Retina (tissue), 1 donor: Measurements from ENCODE around the gene LRRIQ1.
"Not testable (repeated sequence)": the region's sequence is repeated elsewhere in the genome, so short reads cannot be mapped to it uniquely, and the experiment has no call there.

Experiments
- DNase-seq: peaks from one replicate; pipeline ENCODE4 v3.0.0-alpha.2; 2016

The LRRIQ1 gene, protein sequence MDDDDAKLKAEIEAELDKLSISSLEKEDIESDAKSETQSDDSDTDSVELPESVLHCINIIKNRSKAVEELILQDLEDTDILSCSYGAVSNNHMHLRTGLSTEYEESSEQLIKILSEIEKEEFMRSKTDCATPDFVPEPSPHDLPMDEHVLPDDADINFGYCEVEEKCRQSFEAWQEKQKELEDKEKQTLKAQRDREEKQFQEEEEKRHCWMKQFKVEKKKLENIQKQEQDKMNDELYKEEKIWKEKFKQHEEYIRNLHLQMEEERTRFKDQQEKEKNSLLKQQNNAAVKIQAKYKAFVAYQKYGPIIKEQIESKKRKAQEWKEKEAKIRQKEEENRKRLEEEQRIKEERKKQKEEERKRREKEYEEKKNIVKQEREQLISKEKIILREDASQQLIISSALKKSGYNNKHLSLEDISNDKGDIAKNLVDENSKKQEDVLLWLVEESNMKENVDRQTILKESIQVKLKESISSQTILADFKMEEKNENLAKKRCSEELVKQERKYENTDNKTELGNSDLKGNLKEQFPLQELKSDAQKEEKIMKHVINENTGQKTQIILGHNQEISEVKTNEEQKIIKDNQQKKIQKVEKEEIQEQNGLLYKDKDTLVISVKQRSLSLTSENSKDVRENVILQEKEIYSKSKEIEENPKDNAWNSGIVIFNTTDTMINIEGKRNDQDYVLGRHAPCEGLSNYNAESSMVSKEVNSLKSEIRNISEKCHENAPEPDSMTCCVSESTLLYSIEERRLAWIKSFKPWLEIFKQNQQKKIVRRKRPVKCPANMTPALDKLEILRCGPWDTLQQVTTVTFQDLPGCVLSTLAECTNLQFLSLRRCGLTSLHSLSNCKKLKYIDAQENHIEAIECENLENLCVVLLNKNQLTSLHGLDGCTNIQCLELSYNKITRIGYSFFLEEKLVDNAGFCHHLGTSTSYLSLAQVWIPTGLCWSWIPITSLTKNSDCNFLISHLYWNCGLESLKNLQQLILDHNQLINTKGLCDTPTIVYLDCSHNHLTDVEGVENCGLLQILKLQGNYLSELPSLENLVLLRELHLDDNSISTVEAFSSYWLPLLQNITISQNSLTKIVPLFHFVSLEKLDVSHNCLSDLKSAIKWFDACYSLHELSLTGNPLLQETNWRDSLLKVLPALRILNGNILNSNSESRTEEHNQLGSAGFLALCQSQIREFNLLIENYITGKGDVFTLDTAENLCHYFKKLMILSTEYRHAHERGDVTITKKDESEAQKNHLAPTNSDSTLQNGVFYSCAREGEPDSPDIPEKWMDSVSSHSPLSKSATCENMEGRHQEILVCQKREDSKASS (N-terminal part only)

DNA sequence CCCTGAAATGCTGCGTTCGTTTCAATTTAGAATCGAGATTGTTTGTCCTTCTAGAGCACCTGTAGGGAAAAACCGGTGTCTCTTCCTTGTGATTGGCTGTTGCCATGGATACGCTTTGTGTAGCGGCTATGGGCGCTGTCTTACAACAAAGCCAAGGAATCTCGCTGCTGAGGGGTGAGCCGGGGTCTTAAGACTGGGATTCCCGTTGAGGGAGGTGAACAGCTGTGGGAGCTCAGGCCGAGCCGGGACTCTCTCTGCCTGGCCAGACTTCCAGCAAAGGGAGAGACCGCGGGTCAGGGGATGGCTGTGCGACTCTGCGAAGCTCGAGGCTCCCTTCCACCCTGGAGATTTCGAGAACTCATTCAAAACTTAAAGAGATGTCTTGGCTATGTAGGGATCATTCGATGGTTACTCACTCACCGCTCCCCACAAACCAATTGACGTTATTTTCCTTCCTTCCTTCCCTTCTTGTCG, at the start of gene LRRIQ1, which contains the start of gene TSPAN19:
Gene LRRIQ1, plus strand, starts transcription at position 118 of the 474 bp plus-strand sequence. CDS start 1,826 bp downstream, outside the sequence.
Gene TSPAN19, minus strand, starts transcription at position 44 of the 474 bp plus-strand sequence. CDS start 6,331 bp downstream, outside the sequence.
- DNase-seq = peak; percentile 90

DNA sequence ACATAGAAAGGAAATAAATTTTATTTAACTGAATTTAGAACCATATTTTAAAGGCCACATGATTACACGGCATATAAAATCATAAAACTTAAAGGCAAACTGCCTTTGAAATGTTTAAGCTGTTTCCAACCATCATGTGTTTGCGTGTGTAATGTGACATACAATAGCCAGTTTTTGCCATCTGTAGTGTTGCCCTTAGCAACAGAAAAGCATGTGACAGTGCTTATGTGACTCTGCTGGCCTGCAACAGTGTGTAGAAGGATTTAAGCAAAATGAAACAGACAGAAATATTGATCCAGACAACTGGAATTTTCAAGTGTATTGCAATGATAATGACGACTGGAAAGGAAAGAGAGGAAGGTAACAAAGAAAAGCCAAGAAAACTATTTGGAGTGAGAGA, 49.6 kb upstream of the LRRIQ1 start:
- peak; percentile 50 for DNase-seq

DNA sequence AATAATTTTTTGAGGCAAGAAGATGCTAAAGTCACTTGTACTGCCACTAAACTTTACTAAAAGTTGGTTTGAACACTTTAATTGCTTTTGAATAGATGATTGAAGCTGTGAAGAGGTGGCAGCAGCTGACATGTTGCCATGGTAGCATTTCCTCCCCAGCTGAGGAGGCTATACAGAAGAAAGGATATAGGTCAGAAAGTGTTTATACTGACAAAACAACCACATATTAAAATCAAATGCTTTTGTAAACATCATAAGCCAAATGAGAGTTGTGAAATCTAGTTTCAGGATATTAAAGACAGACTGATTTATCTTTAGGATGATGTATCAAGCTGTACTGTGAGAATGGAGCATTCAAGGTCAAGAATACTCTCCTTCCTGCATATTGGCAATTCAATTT, 41.7 kb upstream of the LRRIQ1 start:
- DNase-seq = no peak

DNA sequence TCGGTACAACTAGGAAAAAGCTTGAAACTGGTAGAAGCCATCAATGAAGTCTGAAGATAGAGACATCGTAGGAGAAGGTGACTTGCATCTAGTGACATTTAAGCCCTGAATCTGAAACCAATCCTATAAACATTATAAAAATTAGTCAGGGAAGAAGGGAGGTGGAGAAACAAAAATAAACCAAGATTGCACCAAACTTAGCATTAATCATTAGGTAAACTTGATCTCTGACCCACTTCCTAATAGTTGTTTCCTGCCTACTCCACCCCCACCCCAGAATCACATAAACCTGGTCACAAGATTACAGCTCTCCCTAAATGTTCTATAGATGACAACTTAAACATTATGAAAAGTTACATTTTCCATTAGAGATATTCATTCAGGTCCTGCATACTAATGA, 40.5 kb upstream of the LRRIQ1 start:
- DNase-seq = no peak

DNA sequence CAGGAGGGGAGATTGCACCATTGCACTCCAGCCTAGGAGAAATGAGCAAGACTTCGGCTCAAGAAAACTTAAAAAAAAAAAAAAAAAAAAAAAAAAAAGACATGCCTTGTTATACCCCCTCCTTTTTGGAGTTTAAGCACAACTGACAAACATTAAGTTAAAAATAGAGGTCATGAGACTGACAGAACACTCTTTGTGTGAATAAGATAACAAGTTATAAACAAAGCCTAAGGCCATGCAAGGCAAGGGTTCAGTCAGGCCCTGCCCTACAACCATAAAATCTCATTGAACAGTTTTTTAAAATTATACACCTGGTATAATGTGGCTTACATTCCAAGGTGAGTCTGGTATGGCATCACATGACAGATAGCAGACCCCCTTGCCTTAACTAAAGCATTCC, 39.4 kb upstream of the LRRIQ1 start:
- no peak for DNase-seq

DNA sequence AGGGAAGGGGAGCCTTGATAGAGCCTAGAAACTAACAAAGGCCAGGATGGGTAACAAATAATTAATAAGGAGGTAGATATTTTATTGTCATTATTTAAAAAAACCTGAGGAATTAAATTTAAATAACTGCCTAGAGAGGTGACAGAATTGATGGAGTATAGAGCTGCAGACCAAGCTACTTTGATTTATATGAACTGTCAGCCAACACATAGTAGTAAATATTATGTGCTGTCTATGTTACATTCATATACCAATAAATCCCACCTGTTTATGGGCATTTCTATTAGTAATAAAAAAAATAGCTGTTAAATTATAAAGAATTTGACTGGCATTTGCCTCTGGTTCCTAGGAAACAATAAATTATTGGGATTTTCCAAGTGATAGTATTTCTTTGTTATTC, 37.8 kb upstream of the LRRIQ1 start:
- DNase-seq = no peak

DNA sequence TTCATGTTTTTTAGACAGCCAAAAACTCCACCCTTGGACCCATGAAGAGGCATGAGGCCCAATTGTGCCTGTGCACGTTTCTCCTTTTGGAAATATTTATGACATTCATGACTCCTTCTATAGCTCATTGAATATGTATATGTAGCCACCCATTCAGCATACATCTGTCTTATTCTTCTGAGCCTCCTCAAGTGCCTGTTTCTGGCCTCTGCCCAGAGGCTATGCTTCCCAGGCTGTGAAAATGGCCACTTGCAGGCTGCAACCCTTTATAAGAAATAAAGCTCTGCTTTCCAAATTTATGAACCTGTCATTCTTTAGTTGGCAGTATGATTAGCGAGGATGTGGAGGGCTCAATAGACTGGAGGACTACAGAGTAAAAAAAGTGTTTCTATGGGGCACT, 35.4 kb upstream of the LRRIQ1 start:
- no peak for DNase-seq

DNA sequence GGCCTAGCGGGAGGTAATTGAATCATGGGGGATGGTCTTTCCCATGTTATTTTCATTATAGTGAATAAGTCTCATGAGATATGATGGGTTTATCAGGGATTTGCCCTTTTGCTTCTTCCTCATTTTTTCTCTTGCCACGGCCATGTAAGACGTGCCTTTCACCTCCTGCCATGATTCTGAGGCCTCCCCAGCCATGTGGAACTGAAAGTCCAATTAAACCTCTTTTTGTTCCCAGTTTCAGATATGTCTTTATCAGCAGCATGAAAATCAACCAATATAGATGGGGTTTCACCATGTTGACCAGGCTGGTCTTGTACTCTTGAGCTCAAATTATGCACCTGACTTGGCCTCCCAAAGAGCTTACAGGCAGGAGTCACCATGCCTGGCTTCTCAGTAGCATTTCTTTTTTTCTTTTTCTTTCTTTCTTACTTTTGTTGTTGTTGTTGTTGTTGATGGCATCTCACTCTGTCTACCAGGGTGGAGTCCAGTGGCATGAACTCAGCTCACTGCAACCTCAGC, 33.3 kb upstream of the LRRIQ1 start:
- DNase-seq = no peak

DNA sequence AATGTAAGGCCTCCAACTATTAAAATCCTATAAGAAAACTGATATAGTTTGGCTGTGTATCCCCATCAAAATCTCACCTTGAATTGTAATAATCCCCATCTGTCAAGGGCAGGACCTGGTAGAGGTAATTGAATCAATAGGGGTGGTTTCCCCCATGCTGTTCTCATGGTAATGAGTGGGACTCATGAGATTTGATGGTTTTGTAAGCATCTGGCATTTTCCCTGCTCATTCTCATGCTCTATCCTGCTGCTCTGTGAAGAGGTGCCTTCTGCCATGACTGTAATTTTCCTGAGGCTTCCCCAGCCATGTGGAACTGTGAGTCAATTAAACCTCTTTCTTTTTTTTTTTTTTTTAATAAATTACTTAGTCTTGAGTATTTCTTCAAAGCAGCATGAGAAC, 31.9 kb upstream of the LRRIQ1 start:
- no peak for DNase-seq

DNA sequence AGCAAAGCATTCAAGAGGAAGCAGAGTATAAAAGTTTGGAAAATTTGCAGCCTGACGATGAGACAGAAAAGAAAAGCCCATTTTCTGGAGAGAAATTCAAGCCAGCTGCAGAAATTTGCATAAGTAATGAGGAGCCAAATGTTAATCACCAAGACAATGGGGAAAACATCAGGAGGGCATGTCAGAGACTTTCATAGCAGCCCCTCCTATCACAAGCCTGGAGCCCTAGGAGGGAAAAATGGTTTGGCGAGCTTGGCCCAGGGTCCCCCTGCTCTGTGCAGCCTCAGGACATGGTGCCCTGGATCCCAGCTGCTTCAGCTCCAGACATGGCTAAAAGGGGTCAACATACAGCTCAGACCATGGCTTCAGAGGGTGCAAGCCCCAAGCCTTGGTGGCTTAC, 31.1 kb upstream of the LRRIQ1 start:
- not testable (repeated sequence) for DNase-seq

DNA sequence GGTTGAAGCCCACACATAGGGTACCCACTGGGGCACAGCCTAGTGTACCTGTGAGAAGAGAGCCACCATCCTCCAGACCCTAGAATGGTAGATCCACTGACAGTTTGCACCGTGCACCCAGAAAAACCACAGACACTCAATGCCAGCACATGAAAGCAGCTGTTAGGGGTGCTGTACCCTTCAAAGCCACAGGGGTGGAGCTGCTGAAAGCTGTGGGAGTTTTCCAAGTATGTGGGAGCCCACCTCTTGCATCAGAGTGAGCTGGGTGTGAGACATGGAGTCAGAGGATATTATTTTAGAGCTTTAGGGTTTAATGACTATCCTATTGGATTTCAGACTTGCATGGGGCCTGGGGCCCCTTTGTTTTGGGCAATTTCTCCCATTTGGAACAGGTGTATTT, 30.5 kb upstream of the LRRIQ1 start:
- no peak for DNase-seq

DNA sequence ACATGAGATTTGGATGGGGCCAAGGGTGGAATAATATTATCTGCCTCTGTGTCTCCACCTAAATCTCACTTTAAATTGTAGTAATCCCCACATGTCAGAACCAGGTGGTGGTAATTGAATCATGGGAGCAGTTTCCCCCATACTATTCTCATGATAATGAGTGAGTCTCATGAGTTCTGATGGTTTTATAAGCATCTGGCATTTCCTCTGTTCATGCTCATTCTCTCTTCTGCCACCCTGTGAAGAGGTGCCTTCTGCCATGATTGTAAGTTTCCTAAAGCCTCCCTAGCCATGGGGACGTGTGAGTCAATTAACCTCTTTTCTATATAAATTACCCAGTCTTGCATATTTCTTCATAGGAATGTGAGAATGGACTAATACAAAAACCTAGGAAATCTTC, 29.9 kb upstream of the LRRIQ1 start:
- no peak for DNase-seq

DNA sequence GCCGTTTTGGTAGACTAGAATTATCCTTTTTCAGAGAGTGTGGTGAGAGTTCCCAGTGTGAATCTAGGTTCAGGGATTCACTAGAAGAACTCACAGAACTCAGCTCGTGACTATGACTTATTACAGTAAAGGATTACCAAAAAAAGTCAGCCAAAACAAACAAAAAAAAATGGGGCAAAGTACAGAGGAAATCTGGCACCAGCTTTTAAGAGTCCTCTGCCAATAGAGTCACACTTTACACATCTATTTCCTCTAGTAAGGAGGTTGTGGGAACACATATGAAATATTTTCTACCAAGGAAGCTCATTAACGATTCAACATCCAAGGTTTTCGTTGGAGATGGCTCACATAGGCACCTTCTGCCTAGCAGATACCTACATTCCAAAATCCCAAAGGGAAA, 28.3 kb upstream of the LRRIQ1 start:
- no peak for DNase-seq

DNA sequence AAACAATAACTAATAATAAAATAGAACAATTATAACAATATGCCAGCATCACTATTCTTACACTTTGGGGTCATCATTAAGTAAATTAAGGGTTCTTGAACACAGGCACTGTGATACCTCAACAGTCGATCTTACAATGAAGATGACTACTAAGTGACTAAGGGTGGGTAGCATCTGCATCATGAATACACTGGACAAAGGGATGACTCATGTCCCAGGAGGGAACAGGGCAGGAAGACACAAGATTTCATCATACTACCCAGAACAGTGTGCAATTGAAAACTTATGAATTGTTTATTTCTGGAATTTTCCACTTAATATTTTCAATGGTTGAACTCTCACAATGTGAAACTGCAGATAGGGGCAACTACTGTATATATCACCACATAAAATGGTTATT, 19.7 kb upstream of the LRRIQ1 start:
- DNase-seq = no peak

DNA sequence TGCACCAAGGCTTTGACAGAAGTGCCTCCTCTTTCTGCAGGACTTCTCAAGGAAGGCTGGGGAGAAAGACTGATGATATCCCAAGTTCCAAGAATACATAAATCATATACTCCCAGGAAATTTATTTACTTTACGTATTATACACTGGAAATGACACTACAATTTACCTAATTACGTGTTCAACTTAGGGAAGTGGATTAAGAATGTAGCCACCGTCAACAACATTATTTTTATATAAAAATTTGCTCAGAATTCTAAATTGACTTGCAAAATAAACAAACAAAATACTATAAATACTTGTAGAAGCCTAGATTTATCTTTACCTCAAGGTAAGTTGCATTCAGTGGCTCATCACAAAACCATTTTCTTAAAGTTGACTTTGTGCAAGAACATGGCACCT, 19.0 kb upstream of the LRRIQ1 start:
- no peak for DNase-seq

DNA sequence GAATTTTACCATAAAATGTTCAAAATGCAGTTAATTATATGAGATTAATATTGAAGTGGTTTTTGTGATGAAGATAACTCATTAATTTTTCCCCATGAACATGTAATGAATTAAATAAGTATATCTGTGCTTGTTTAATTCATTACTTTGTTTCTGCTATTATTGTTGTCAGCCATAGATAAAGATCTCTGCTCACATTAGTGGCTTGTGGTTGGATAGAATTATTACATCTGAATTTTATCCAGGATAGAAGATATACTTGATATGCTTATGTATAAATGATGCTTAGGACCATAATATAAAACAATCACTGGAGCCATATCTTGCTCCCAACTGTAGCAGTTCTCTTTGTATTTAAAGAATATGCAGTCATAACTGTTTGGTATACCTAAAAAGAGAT, 18.5 kb upstream of the LRRIQ1 start:
- no peak for DNase-seq

DNA sequence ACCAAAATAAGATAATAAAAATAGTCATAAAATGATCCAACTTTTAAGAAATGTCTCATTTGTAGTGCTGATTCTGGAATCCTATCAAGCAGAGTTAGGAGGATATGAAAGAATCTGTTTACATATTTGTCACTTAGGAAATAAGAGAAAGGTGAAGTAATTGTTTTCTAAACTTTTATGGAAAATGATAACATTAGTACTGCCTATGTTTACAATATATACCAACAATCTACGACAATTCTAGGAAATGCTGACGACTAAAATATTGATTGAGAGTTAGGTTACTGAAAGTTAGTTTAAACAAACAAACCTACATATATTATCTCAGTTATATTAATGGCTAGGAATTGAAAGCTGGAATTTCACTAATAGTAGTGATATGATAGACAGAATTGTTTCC, 18.1 kb upstream of the LRRIQ1 start:
- no peak for DNase-seq

DNA sequence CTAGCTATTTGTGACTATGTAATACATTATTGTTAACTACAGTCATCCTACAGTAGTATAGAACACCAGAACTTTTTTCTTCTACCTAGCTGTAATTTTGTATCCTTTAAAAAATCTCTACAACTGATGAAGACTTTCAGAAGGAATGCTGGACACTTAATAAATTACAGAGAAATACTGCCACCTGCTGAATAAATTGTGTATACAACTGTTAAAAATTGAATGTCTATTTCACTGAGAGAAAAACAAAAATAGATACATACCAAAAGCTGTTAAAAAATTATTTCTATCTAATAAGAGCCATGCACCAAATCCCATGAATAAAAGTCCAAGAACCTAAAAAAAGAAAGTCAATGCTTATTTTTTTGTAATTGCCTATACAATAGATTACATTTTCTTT, 6.7 kb upstream of the LRRIQ1 start:
- no peak for DNase-seq

DNA sequence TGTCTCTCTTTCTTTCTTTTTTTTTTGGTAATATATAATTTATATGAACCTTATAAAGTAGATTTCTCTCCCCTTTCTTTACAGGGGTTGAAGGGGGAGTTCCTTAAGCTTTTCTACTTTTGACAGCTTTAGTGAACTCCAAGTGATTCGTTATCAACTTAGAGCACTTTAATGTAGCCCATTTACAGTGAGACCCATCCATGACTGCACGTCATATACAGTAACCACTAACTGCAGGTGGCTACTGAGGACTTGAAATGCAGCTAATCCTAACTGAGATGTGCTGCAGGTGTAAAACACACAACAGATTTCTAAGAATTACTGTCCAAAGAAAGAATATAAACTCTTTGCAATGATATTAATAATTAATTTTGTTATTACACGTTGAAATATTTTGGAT, 582 bp downstream of the LRRIQ1 start:
- no peak for DNase-seq

DNA sequence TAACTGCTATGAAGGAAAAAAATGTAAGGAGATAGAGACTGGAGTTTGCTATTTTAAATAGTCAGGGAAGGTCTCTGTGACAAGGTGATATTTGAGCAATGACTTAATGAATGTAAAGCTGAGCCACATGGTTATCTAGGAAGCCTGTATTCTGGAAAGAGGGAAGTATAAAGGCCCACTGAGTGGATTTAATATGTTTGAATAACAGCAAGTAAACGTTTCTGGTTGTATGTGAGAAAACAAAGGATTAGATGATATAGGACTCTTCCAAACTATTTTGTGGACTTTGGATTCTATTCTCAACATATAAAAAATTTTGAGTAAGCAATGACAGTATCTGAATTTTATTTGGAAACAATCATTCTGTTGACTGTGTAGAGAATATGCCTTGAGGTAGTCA, 5.2 kb downstream of the LRRIQ1 start:
- DNase-seq = no peak

DNA sequence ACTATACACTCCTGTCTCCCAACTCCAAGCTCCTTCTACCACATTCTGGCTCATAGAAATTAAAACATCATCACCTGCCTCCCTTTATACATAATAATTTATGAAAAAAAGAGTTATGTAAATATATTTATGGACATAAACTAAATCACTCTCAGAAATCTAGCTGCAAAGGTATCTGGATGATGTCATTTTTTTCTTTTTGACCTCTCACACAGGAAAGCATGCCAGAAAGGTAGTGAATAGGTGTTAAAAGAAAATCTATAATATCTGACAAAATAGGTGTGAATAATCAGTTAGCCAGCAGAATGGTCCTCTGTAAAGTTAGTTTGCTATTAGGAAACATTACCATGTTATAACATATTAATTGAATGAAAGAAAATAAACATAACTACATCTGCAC, 7.7 kb downstream of the LRRIQ1 start:
- no peak for DNase-seq

DNA sequence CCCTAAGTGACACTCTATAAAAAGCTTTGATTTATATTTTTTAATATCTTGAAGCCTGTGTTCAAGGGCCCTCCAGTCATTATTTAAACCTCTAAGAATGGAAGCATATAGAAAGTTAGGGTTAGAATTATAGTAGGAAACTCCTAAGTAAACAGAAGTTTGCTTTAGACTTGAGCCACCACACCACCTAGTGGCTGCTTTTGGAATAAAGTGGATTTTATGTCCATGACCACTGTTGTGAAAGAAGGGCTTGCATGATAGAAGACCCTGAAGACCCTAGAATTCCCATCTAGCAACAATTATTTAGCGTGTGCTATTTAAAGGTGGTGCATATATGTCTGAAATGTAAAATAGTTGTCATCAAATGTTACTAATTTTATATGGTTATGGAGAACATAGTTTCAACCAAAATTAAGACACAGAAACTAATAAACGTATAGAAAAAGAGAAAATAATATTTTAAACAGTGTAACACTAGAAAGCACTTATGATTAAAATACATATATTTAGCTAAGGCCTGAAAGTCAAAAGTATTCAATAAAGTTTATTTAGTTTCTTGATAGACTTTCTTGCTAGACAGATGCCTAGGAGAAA, 21.3 kb downstream of the LRRIQ1 start:
- DNase-seq = no peak
